Esophagus (tissue), 2 donors: ENCODE results near the gene ZNF275. TPM values are rescaled to one million over a fixed set of nuclear protein-coding genes. Genes with fewer than 3 reads are reported as not detected.

Source experiments
- H3K27ac ChIP-seq, 2 donors: one replicate each; pipeline ENCODE4 v1.5.1; 2013; ENCODE audit warnings: low read depth in 2 of 2, mild to moderate bottlenecking in 2 of 2, inconsistent platforms in 1 of 2, low read length in 1 of 2, moderate library complexity in 1 of 2
- H3K27me3 ChIP-seq, 2 donors: one replicate each; pipeline ENCODE4 v1.6.1; 2013; ENCODE audit warnings: low read length in 2 of 2, control low read depth in 1 of 2, mild to moderate bottlenecking in 1 of 2; ENCODE audit not compliant: insufficient read depth in 2 of 2, control insufficient read depth in 1 of 2
- H3K36me3 ChIP-seq, 2 donors: one replicate each; pipeline ENCODE4 v1.6.1; 2013; ENCODE audit warnings: low read length in 1 of 2; ENCODE audit not compliant: control insufficient read depth in 2 of 2, insufficient read depth in 2 of 2
- H3K4me1 ChIP-seq, 2 donors: one replicate each; pipeline ENCODE4 v1.6.1; 2013; ENCODE audit warnings: low read length in 1 of 2; ENCODE audit not compliant: control insufficient read depth in 2 of 2, insufficient read depth in 2 of 2
- H3K4me3 ChIP-seq, 2 donors: one replicate each; pipeline ENCODE4 v1.5.1; 2013; ENCODE audit warnings: low read length in 2 of 2, mild to moderate bottlenecking in 2 of 2, low read depth in 1 of 2, moderate library complexity in 1 of 2
- H3K9me3 ChIP-seq, 2 donors: one replicate each; pipeline ENCODE4 v1.6.1; 2013; ENCODE audit warnings: mild to moderate bottlenecking in 2 of 2, low read depth in 1 of 2, low read length in 1 of 2, moderate library complexity in 1 of 2; ENCODE audit not compliant: control insufficient read depth in 2 of 2, insufficient read depth in 1 of 2
- WGBS, 2 donors: extraction: QIAGEN DNeasy Blood & Tissue Kit; methylation state at CpG; one replicate each; pipeline ENCODE4 v1.1.7; 2013; 5-methylcytosine and 5-hydroxymethylcytosine counted together
- polyA plus RNA-seq, 2 donors: library from polyadenylated mRNA; stranded (reverse); fragments of 200-250 nt; gene quantifications; one replicate each; pipeline ENCODE4 v1.2.3, GENCODE V29; 2013
- donor health status: healthy with polysubstance abuse.
- donor health status: Bipolar disorder and iron deficiency.

ZNF275 gene
- polyA plus RNA-seq, 2 donors = 0.71 to 1.6 TPM

GRCh38 chrX:153394612-153395011 is 60.7 kb downstream of the ZNF275 start:
- WGBS, 2 donors = 39 to 65% methylated on average over 13 of the region's 13 CpGs
- Histone ChIP-seq H3K36me3 (no peaks in the 10 kb centered on the region), H3K27me3 (no peaks in the 10 kb centered on the region), H3K27ac (no peak overlapping the region), H3K4me3 (no peak overlapping the region), H3K4me1 (no peaks in the 10 kb centered on the region), H3K9me3 (no peaks in the 10 kb centered on the region)

GRCh38 chrX:153395613-153396319 is 61.8 kb downstream of the ZNF275 start:
- H3K4me3 ChIP-seq = no peak overlapping the region
- no peaks in the 10 kb centered on the region for H3K4me1 ChIP-seq
- 84 to 89% methylated on average over 26 of the region's 26 CpGs for WGBS, 2 donors
- H3K27me3 ChIP-seq = no peaks in the 10 kb centered on the region
- peaks cover 0 to under 1% of the 10 kb centered on the region in 2 donors for H3K9me3 ChIP-seq
- no peaks in the 10 kb centered on the region for H3K36me3 ChIP-seq
- no peak overlapping the region for H3K27ac ChIP-seq

- peaks cover 0 to 3% of the 10 kb centered on the region in 2 donors for H3K9me3 ChIP-seq
- H3K4me1 ChIP-seq = no peaks in the 10 kb centered on the region
- no peak overlapping the region for H3K4me3 ChIP-seq
- no peaks in the 10 kb centered on the region for H3K36me3 ChIP-seq
- H3K27me3 ChIP-seq = no peaks in the 10 kb centered on the region
- 84 to 87% methylated on average over 24 to 26 of the region's 26 CpGs for WGBS, 2 donors
- no peak overlapping the region for H3K27ac ChIP-seq
These were observed 62.6 kb downstream of the ZNF275 start for GRCh38 chrX:153396320-153397195.

GRCh38 chrX:153397256-153397960 is 63.5 kb downstream of the ZNF275 start:
- WGBS, 2 donors = 84 to 86% methylated on average over 27 of the region's 27 CpGs
- H3K27me3 ChIP-seq = no peaks in the 10 kb centered on the region

GRCh38 chrX:153398275-153398960 is 64.5 kb downstream of the ZNF275 start:
- peaks cover 0 to 3% of the 10 kb centered on the region in 2 donors for H3K9me3 ChIP-seq
- WGBS, 2 donors = 84 to 86% methylated on average over 17 of the region's 17 CpGs
- no peak overlapping the region for H3K27ac ChIP-seq
- no peaks in the 10 kb centered on the region for H3K27me3 ChIP-seq
- H3K4me3 ChIP-seq = no peak overlapping the region
- no peaks in the 10 kb centered on the region for H3K36me3 ChIP-seq
- H3K4me1 ChIP-seq = no peaks in the 10 kb centered on the region

More at GRCh38 chrX:153397256-153397960, 63.5 kb downstream of the ZNF275 start:
- Histone ChIP-seq H3K27ac (no peak overlapping the region), H3K36me3 (no peaks in the 10 kb centered on the region), H3K4me1 (no peaks in the 10 kb centered on the region), H3K9me3 (peaks cover 0 to 3% of the 10 kb centered on the region in 2 donors), H3K4me3 (no peak overlapping the region)

- Histone ChIP-seq H3K27ac (no peak overlapping the region), H3K36me3 (no peaks in the 10 kb centered on the region), H3K4me1 (no peaks in the 10 kb centered on the region), H3K4me3 (no peak overlapping the region), H3K9me3 (peaks cover 0 to 3% of the 10 kb centered on the region in 2 donors), H3K27me3 (peaks cover 0 to 3% of the 10 kb centered on the region in 2 donors)
- WGBS, 2 donors = 72 to 73% methylated on average over 39 to 60 of the region's 60 CpGs
These were observed 66.5 kb downstream of the ZNF275 start for GRCh38 chrX:153400146-153401132.

GRCh38 chrX:153401133-153401764 is 67.3 kb downstream of the ZNF275 start, which contains the start of gene PNMA6E:
Gene PNMA6E (minus strand): TSS chrX:153401350. CDS start chrX:153398849, 2,501 bp downstream.
- Histone ChIP-seq H3K4me3 (no peak within 1 kb of the TSS), H3K27ac (no peak within 1 kb of the TSS), H3K9me3 (peaks cover 0 to 3% of the 10 kb centered on the region in 2 donors), H3K27me3 (peaks cover 0 to 3% of the 10 kb centered on the region in 2 donors), H3K4me1 (no peaks in the 10 kb centered on the region), H3K36me3 (no peaks in the 10 kb centered on the region)
- WGBS, 2 donors = 91 to 92% methylated on average over 28 to 29 of the region's 29 CpGs
